Smooth muscle cell (in vitro differentiated cells): Measurements from ENCODE around the gene HCK. TPM values are rescaled to one million over a fixed set of nuclear protein-coding genes. Genes with fewer than 3 reads are reported as not detected.

Source experiments
- DNase-seq: peaks from one replicate; lab custom pipeline; 2025; ENCODE audit not compliant: unreplicated experiment; lab: John Stamatoyannopoulos, UW
- H2AFZ ChIP-seq: fragments of 200-600 bp; sonication (generic); 2 replicates; pipeline ENCODE4 v1.6.0; 2016; ENCODE audit warnings: antibody characterized with exemption, low read depth, mild to moderate bottlenecking
- H3F3A ChIP-seq: fragments of 200-600 bp; sonication (generic); 2 replicates; pipeline ENCODE4 v1.6.0; 2017; ENCODE audit warnings: antibody characterized with exemption, low read depth
- H3K27ac ChIP-seq: fragments of 200-600 bp; sonication (generic); 2 replicates; pipeline ENCODE4 v1.5.1; 2016; ENCODE audit warnings: low read depth, mild to moderate bottlenecking
- H3K27me3 ChIP-seq: fragments of 200-600 bp; sonication (generic); 2 replicates; pipeline ENCODE4 v1.6.1; 2016; ENCODE audit warnings: low read depth, mild to moderate bottlenecking
- H3K36me3 ChIP-seq: fragments of 200-600 bp; sonication (generic); 2 replicates; pipeline ENCODE4 v1.5.1; 2016; ENCODE audit warnings: low read depth
- H3K4me1 ChIP-seq: fragments of 200-600 bp; sonication (generic); 2 replicates; pipeline ENCODE4 v1.5.1; 2016; ENCODE audit warnings: low read depth
- H3K4me2 ChIP-seq: fragments of 200-600 bp; sonication (generic); 2 replicates; pipeline ENCODE4 v1.6.0; 2016; ENCODE audit warnings: mild to moderate bottlenecking
- H3K4me3 ChIP-seq: fragments of 200-600 bp; sonication (generic); 2 replicates; pipeline ENCODE4 v1.5.1; 2016; ENCODE audit warnings: mild to moderate bottlenecking
- H3K79me2 ChIP-seq: fragments of 200-600 bp; sonication (generic); 2 replicates; pipeline ENCODE4 v1.6.0; 2016; ENCODE audit warnings: low read depth, mild to moderate bottlenecking
- H3K9ac ChIP-seq: fragments of 200-600 bp; sonication (generic); 2 replicates; pipeline ENCODE4 v1.6.0; 2016; ENCODE audit warnings: low read depth
- H3K9me3 ChIP-seq: fragments of 200-600 bp; sonication (generic); replicated peaks from 2 replicates; pipeline ENCODE4 v1.5.1; 2016; ENCODE audit warnings: low read depth
- H4K20me1 ChIP-seq: fragments of 200-600 bp; sonication (generic); 2 replicates; pipeline ENCODE4 v1.6.0; 2016; ENCODE audit warnings: low read depth
- WGBS: methylation state at CpG from one replicate; pipeline ENCODE4 v1.1.7; 2016; ENCODE audit warnings: low lambda C conversion rate; 5-methylcytosine and 5-hydroxymethylcytosine counted together
- polyA plus RNA-seq: library from polyadenylated mRNA; unstranded; fragments of >200 nt; fragmentation: Nextera tagmentation; extraction: Ambion mirVana; gene quantifications from 2 replicates; pipeline ENCODE4 v1.2.1, GENCODE V29; 2016
- total RNA-seq: library from RNA; depleted of rRNA; stranded (reverse); fragments of >200 nt; gene quantifications from 2 replicates; pipeline ENCODE4 v1.2.3, GENCODE V29; 2014
- TF ChIP-seq, protein P1 (sequence below): fragments of 200-600 bp; sonication (generic); IDR thresholded peaks from 2 replicates; pipeline ENCODE4 v1.5.1; 2017; ENCODE audit warnings: borderline replicate concordance, mild to moderate bottlenecking, antibody characterized with exemption; ENCODE audit not compliant: insufficient read depth, poor library complexity, severe bottlenecking

HCK gene
- total and polyA plus RNA-seq, 2 experiments from 2014 or later = 2.0 to 2.4 TPM

DNA sequence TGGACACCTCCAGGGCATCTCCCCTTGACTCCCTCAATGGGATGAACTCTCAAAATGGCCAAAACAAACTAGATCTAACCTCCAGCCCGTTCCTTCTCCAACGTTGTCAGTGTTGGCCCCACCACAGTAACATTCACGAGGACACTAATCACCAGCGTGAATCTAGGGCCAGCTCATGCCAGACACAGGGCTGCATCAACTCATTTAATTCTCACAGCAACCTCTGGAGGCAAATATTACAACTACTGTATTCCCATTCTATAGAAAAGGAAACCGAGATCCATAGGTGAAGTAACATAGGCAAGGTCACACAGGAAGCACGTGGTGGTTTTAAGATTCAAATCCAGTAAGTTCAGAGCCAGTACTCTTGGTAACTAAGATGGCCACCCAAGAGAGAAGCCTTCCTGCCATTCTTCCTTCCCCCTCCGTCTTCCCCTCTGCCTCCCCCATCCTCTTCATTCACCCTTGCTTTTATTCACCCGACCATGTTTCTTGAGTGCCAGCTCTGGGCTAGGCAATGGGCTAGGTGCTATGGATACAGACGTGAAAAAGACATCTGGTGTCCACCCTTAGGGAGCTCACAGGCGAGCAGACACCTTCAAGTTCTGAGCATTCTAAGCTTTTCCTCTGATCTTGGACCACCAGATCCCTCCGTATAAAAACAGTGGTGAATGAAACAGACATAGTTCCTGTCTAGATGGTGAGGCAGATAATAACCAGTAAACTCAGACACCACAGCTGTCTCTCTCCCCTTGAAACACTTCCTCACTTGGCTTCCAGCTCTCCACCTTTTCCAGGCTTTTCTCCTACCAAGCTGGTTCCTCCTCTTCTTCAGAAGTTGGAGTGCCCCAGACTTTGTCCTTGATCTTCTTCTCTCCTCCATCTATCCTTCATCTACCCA, 32.2 kb upstream of the HCK start:
- Histone ChIP-seq H3K4me3 (no peak overlapping the region), H3K27ac (no peak overlapping the region), H3K9me3 (no peaks in the 10 kb centered on the region), H2AFZ (no peak overlapping the region), H3K4me2 (peak overlapping the region; percentile 85), H3K79me2 (no peaks in the 10 kb centered on the region), H3K36me3 (no peaks in the 10 kb centered on the region), H3K4me1 (peaks cover 4% of the 10 kb centered on the region), H3K9ac (no peak overlapping the region), H4K20me1 (no peaks in the 10 kb centered on the region), H3K27me3 (peaks cover 67% of the 10 kb centered on the region), H3F3A (peaks cover 8% of the 10 kb centered on the region)
- 54% methylated on average over 11 of the region's 11 CpGs for WGBS
- TF ChIP-seq, protein P1, sequence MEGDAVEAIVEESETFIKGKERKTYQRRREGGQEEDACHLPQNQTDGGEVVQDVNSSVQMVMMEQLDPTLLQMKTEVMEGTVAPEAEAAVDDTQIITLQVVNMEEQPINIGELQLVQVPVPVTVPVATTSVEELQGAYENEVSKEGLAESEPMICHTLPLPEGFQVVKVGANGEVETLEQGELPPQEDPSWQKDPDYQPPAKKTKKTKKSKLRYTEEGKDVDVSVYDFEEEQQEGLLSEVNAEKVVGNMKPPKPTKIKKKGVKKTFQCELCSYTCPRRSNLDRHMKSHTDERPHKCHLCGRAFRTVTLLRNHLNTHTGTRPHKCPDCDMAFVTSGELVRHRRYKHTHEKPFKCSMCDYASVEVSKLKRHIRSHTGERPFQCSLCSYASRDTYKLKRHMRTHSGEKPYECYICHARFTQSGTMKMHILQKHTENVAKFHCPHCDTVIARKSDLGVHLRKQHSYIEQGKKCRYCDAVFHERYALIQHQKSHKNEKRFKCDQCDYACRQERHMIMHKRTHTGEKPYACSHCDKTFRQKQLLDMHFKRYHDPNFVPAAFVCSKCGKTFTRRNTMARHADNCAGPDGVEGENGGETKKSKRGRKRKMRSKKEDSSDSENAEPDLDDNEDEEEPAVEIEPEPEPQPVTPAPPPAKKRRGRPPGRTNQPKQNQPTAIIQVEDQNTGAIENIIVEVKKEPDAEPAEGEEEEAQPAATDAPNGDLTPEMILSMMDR = no peak
- no peak for DNase-seq

DNA sequence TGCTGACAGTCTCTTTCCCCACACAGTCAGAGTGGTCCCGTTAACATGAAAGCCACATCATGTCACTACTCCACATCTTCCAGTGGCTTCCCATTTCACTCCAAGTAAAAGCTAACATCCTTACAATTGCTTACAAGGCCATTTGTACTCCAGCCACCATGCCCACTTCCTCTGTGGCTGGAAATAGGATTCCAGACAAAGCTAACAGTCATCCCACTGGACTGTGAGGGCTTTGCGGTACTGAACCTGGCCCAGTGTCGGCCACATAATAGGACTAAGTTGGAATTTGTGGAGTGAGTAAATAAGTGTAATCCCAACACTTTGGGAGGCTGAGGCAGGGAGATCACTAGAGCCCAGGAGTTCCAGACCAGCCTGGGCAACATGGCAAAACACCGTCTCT, 31.0 kb upstream of the HCK start:
- Histone ChIP-seq H3K4me2 (no peak overlapping the region), H3K79me2 (no peaks in the 10 kb centered on the region), H4K20me1 (no peaks in the 10 kb centered on the region), H3K27ac (no peak overlapping the region), H3K4me3 (no peak overlapping the region), H3K27me3 (peaks cover 69% of the 10 kb centered on the region), H3K36me3 (no peaks in the 10 kb centered on the region), H3K4me1 (peaks cover 4% of the 10 kb centered on the region), H3K9me3 (no peaks in the 10 kb centered on the region), H3F3A (peaks cover 8% of the 10 kb centered on the region), H2AFZ (no peak overlapping the region), H3K9ac (no peak overlapping the region)
- TF ChIP-seq, protein P1 = no peak
- WGBS = 62% methylated on average over 4 of the region's 4 CpGs
- no peak for DNase-seq

DNA sequence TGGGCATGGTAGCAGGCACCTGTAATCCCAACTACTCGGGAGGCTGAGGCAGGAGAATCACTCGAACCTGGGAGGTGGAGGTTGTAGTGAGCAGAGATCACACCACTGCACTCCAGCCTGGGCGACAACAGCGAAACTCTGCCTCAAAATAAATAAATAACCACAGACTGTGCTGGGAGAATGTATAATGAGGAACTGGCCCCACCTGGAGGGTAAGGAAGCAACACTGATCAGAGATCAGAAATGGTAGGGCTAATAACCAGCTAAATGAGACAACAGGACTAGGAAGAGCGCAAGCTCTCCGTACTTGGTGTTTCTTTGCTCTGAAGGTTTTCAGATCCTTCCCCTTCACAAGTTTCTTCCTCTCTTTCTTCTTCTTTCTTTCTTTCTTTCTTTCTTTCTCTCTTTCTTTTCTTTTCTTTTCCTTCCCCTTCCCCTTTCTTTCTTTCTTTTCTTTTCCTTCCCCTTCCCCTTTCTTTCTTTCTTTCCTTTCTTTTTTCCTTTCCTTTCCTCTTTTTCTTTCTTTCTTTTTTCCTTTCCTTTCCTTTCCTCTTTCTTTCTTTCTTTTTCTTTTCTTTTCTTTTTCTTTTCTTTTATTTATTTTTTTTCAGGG, 27.3 kb upstream of the HCK start:
- Histone ChIP-seq H3K4me3 (no peak overlapping the region), H3K27me3 (peaks cover 37% of the 10 kb centered on the region), H3K27ac (no peak overlapping the region), H2AFZ (no peak overlapping the region), H3K9me3 (no peaks in the 10 kb centered on the region), H3K4me2 (no peak overlapping the region), H4K20me1 (no peaks in the 10 kb centered on the region), H3K9ac (no peak overlapping the region), H3K36me3 (no peaks in the 10 kb centered on the region), H3K4me1 (no peaks in the 10 kb centered on the region), H3F3A (no peaks in the 10 kb centered on the region), H3K79me2 (no peaks in the 10 kb centered on the region)
- no peak for DNase-seq
- TF ChIP-seq, protein P1 = no peak
- WGBS = 90% methylated on average over 6 of the region's 6 CpGs
